HG03060 (cell line): ENCODE data around the gene RAB11FIP4.

Source experiments
- ATAC-seq: cut with Tn5 transposase; IDR thresholded peaks from one replicate; pipeline ENCODE4 v1.9.1; 2021; ENCODE audit warnings: low read depth, moderate number of reproducible peaks; ENCODE audit not compliant: unreplicated experiment

The RAB11FIP4 gene

GRCh38 chr17:31515267-31515666 is 123.8 kb downstream of the RAB11FIP4 start:
- no peak for ATAC-seq

DNA sequence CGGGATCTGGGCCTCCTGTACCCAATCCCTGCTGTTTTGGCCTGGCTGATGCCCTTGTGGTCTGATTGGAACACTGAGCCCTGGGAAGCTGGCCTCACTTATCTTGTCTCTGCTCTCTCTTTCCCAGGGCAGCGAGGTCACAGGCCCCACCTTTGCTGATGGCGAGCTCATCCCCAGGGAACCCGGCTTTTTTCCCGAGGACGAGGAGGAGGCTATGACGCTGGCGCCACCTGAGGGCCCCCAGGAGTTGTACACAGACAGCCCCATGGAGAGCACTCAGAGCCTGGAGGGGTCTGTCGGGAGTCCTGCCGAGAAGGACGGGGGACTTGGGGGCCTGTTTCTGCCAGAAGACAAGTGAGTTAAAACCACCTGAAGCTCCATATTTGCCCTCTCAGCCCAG is 126.0 kb downstream of the RAB11FIP4 start:
- ATAC-seq, result no peak

GRCh38 chr17:31518478-31518877 is 127.0 kb downstream of the RAB11FIP4 start:
- no peak for ATAC-seq

GRCh38 chr17:31521632-31522283 is 130.3 kb downstream of the RAB11FIP4 start:
- ATAC-seq, result no peak

- ATAC-seq, result no peak
Observed at GRCh38 chr17:31522284-31522931, 130.9 kb downstream of the RAB11FIP4 start.

GRCh38 chr17:31522987-31523495 is 131.6 kb downstream of the RAB11FIP4 start:
- no peak for ATAC-seq

- ATAC-seq, result no peak
Observed at GRCh38 chr17:31523862-31524730, 132.6 kb downstream of the RAB11FIP4 start.

- ATAC-seq, result no peak
Observed at GRCh38 chr17:31524926-31525800, 133.7 kb downstream of the RAB11FIP4 start.

DNA sequence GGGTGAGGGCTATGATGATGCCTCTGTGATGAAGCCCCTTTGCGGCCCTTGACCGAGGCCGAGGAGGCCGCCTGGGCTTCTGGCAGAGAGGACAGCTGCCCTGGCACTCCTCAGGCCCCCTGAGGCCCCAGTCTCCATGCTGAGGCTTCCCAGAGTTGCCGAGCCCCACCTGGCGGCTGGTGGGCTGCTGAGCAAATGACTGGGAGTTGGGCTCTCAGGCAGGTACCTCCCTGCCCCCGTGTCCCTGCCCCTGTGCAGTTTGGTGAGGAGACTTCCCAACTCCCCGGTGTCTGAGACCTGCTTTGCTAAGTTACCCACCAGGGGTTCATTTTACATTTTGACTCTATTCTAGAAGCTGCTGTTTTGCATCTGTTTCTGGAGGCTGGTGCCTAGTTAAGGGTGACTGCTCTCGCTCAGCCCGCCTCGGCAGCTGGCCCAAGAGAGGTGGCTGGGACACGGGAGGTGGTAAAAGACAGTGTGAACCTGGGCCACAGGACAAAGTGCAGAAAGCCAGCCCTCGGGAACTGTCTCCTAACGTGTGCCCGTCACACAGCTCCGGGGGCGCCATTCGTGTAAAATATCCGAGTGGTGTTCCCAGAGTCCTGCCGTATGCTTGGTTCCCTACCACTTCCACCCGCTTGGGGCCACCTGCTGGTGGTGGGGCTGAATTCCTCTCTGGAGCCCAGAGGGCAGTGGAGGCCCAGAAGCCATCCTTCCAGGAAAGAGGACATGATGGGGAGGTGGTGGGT is 134.5 kb downstream of the RAB11FIP4 start:
- no peak for ATAC-seq

GRCh38 chr17:31527606-31528005 is 136.1 kb downstream of the RAB11FIP4 start:
- no peak for ATAC-seq

GRCh38 chr17:31528291-31528874 is 136.9 kb downstream of the RAB11FIP4 start:
- no peak for ATAC-seq

GRCh38 chr17:31529841-31530251 is 138.4 kb downstream of the RAB11FIP4 start:
- ATAC-seq, result no peak

GRCh38 chr17:31530391-31530985 is 139.0 kb downstream of the RAB11FIP4 start:
- ATAC-seq, result no peak

DNA sequence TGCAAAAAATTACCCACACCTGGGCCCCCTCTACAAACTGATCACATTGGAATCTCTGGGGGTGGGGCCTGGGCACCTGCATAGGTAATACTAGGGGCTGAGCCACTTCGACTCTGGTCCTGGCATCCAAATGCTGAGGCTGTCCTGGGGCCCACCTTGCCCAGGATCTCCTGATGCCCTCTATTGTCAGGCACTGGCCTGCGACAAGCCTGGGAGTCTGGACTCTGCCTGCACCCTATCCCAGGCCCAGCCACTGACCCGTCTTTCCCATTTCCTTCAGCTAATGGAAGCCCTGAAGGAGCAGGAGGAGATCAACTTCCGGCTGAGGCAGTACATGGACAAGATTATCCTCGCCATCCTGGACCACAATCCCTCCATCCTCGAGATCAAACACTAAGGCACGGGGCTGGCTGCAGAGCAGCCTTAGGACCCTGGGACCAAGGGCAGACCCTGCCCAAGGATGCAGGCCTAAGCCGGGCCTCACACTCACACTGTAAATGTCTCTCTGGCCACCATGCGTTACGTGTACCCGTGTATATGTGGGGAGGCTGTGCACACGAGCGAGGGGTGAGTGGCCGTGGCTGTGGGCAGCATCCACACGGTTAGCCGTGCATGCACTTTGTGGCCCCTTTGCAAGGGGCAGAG is 140.0 kb downstream of the RAB11FIP4 start:
- ATAC-seq, result no peak

DNA sequence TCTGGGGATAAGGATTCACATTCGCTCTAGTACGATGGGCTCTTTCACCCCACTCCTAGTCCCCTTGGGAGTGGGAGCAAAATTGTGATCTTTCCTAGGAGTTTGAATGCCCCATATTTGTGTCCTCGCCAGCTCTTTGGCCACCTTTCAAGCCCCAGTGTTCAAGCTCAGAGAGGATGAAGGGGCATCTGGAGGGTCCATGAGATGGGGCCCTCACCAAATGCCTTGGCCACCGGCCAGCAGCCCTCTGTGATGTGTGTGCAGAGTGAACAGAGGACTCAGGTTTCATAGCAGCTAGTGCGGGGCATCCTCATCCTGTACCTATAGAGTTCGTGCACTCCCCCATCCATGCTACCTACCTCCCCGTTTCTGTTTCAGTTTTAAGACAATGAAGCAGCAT is 140.6 kb downstream of the RAB11FIP4 start:
- ATAC-seq, result no peak

DNA sequence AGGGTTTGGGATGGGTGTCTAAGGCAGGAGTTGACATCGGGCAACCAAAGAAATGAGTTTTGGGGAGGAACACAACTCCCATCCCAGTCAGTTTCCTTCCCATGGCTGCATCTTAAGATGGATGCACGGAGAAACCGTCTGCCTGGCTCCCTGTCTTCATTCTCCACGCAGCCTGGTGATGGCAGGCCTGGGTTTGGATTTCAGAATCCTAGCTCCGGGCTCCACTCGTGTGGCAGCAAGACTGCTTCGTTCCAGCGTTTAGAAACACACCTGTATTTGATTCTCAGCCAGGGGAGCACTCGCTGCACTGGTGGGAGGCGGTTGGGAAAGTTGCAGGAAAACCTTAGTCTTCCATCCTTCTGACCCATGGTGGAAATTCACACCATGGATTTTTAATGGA is 141.1 kb downstream of the RAB11FIP4 start:
- no peak for ATAC-seq

DNA sequence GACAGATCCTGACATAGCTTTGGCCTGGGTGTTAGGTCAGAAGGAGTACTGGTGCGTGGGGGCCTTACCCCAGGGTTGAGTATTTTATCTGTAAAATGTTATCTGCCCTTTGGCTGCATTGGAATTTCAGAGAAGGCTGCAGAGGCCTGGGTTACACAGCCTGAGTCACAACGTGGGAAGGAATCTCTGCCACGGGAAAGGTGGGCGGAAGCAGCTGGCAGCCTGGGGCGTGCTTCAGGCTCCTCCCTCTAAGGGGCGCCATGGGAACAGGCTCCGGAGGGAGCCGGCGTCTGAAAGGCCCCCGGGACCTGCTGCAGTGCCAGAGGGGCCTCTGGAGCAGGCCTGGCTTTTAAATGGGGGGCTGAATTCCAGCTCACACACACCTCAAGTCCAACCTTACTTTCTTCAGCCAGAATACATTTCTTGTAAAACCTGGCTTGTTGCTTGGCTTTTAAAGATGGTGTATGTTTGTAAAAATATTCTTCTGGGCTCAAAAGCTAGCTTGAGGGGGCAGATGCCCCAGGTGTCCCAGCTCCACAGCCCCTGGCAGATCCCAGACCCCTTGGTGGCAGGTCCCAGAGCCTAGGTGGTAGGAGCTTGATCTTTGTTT is 142.2 kb downstream of the RAB11FIP4 start:
- no peak for ATAC-seq
